Spinal cord (tissue), 10 donors: ENCODE measurements around the gene GNAI3. TPM values are rescaled to one million over a fixed set of nuclear protein-coding genes. Genes with fewer than 3 reads are reported as not detected.

Source experiments
- DNase-seq, 6 donors: peaks; one replicate each; pipeline versions ENCODE4 v3.0.0 to v3.0.0-alpha.2; 2013 to 2015; ENCODE audit warnings: low spot score in 6 of 6, low read depth in 4 of 6
- H3K27ac ChIP-seq: one replicate; pipeline ENCODE4 v1.5.1; 2013; ENCODE audit warnings: low read depth, low read length, control low read depth
- H3K27me3 ChIP-seq: one replicate; pipeline ENCODE4 v1.6.1; 2013; ENCODE audit warnings: low read length; ENCODE audit not compliant: control insufficient read depth, insufficient read depth
- H3K36me3 ChIP-seq: one replicate; pipeline ENCODE4 v1.6.1; 2013; ENCODE audit warnings: low read length; ENCODE audit not compliant: control insufficient read depth, insufficient read depth
- H3K4me1 ChIP-seq: one replicate; pipeline ENCODE4 v1.6.1; 2013; ENCODE audit warnings: low read length; ENCODE audit not compliant: control insufficient read depth, insufficient read depth
- H3K4me3 ChIP-seq: one replicate; pipeline ENCODE4 v1.5.1; 2013; ENCODE audit warnings: low read depth, low read length, control low read depth
- H3K9me3 ChIP-seq: one replicate; pipeline ENCODE4 v1.6.1; 2013; ENCODE audit warnings: low read length; ENCODE audit not compliant: control insufficient read depth, insufficient read depth
- WGBS: methylation state at CpG from one replicate; pipeline ENCODE4 v1.1.5; 2013; ENCODE audit warnings: missing lambda C conversion rate; ENCODE audit not compliant: insufficient coverage; 5-methylcytosine and 5-hydroxymethylcytosine counted together
- polyA plus RNA-seq, 2 donors: library from polyadenylated mRNA; unstranded; fragments of 120-200 nt; gene quantifications; one replicate each; pipeline ENCODE4 v1.2.1, GENCODE V29; 2013; ENCODE audit not compliant: insufficient read length in 2 of 2
- total RNA-seq, 2 donors: library from RNA; depleted of rRNA in 1 of 2; stranded (reverse); fragments of 120-200 nt in 1 of 2; fragments of >200 nt in 1 of 2; gene quantifications; one replicate each; pipeline versions ENCODE4 v1.2.3 to v1.2.4, GENCODE V29; 2013 to 2014
- donor health status: healthy.

Gene GNAI3
- total and polyA plus RNA-seq, 4 donors, result 8.4 to 13.0 (median 10.0) TPM

DNA sequence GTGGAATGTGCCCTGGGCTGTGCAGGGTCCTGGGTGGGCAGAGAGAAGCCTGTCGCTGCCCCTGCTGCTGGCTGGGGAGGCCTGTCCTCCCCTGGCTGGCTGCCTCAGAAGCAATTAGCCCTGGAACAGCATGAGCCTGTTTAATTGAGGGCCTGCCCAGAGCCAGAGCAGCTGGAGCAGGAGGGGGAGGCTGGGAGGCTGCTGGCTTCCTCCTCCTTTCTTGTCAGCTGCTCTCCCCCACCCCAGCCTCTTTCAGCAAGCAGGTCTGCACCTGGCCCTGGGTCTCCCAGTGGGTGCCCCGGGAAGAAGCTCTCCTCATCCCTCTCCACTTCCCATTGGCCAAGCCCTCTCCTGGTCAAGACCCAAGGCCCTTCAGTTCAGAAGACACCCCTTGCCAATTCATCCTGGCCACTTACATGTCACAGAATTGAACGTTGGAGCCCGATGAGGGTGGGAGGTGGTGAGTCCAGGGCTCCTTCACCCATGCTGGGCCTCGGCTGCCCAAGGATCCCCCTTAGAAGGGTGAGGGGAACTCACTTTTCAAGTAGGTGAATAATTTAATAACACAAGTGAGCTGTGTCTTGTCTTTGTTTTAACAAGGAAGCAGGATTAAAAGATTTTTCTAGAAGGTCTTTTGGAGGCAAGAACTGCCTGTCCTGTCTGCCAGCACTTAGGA, 84.4 kb downstream of the GNAI3 start:
- Histone ChIP-seq H3K27ac (peak overlapping the region; percentile 55), H3K4me1 (peaks cover 23% of the 10 kb centered on the region), H3K27me3 (no peaks in the 10 kb centered on the region), H3K36me3 (peaks cover 54% of the 10 kb centered on the region), H3K9me3 (no peaks in the 10 kb centered on the region), H3K4me3 (no peak overlapping the region)
- WGBS, result 13% methylated on average over 2 of the region's 5 CpGs
- DNase-seq, result peak in 3 of 6 donors; percentile 61 to 91 (median 84)

DNA sequence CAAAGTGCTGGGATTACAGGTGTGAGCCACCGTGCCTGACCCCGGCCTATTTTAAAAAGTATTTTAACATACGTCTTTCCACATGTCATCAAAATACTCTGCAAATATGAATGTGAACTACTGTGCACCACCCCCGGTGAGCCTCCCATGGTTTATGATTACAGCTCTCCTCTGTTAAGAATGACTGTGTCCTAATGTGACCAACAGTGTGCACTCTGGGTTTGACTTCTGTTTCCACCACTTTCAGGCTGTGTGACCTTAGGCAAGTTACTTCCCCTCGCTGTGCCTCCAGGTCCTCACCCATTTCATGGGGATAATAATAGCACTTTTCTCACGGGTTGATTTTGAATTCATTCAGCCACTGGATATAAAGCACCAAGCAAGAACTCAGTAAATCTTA, 85.9 kb downstream of the GNAI3 start:
- WGBS, result 87% methylated on average over 4 of the region's 6 CpGs
- H3K36me3 ChIP-seq, result peaks cover 43% of the 10 kb centered on the region
- no peaks in the 10 kb centered on the region for H3K9me3 ChIP-seq
- no peak overlapping the region for H3K4me3 ChIP-seq
- H3K27ac ChIP-seq, result no peak overlapping the region
- H3K4me1 ChIP-seq, result peaks cover 23% of the 10 kb centered on the region
- H3K27me3 ChIP-seq, result no peaks in the 10 kb centered on the region
- DNase-seq, result no peak

DNA sequence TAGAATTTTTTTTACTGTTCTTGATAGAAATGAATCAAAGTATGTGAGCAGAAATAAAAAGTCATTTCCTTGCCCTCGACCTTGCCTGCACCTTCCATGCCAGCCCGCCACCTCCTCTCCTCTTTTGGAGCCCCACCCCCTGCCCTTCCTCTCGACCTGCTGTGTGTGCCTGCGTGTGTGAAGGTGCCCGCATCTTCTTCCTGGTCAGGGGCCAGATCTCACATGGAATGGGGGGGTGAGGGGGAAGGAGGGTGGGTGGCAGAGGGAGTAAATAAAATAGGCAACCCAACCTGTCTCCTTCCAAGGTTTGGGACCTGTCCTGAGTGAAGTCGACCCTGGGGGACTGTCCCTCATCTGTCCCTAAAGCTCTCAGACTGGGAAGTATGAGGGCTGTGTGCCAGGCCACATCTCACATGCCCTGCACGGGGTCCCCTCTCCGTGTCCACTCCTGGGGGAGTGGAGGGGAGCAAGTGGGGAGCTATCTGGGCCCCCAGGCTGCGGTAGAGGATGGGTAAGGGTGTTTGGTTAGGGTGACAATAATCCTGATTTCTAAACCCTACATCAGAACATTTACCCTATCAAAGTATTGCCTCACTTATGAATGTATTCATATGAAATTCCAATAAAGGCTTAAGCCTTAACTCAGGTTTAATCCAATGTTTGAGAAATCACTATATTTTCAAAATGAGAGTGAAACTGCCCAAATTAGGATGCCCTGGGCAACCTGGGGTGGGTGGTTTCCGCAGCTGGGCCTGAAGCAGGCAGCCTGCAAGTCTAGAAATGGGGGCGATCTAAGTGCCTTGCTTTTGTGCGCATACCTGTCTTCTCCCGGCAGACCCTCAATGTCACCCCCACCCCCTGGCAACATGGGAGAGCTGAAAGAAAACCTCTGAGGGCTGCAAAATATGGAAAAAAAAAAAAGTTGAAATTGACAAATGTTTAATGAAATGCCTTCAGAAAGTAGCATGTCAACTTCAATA, 86.6 kb downstream of the GNAI3 start:
- no peak overlapping the region for H3K4me3 ChIP-seq
- H3K4me1 ChIP-seq, result peaks cover 24% of the 10 kb centered on the region
- no peak for DNase-seq
- no peaks in the 10 kb centered on the region for H3K27me3 ChIP-seq
- 87% methylated on average over 2 of the region's 13 CpGs for WGBS
- H3K36me3 ChIP-seq, result peaks cover 36% of the 10 kb centered on the region
- no peaks in the 10 kb centered on the region for H3K9me3 ChIP-seq
- no peak overlapping the region for H3K27ac ChIP-seq

DNA sequence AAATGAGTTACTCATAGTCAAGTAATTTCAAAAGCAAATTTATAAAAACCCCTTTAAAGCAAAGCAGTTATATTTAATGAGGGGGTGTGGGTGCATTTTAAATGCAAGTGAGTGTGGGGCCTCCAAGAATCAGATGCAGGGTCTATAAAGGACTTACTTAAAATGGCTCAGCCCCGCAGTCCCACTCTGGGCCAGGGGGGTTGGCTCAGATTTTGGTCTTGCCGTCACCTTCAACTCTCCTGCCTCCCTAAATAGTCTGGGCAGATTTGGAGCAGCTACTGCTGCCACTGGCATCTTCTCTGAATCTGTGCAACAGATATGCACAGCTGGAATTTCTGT, 87.4 kb downstream of the GNAI3 start:
- Histone ChIP-seq H3K9me3 (no peaks in the 10 kb centered on the region), H3K27ac (no peak overlapping the region), H3K4me3 (no peak overlapping the region), H3K27me3 (no peaks in the 10 kb centered on the region), H3K4me1 (peaks cover 32% of the 10 kb centered on the region), H3K36me3 (peaks cover 29% of the 10 kb centered on the region)
- 69% methylated on average over 2 of the region's 2 CpGs for WGBS
- no peak for DNase-seq

DNA sequence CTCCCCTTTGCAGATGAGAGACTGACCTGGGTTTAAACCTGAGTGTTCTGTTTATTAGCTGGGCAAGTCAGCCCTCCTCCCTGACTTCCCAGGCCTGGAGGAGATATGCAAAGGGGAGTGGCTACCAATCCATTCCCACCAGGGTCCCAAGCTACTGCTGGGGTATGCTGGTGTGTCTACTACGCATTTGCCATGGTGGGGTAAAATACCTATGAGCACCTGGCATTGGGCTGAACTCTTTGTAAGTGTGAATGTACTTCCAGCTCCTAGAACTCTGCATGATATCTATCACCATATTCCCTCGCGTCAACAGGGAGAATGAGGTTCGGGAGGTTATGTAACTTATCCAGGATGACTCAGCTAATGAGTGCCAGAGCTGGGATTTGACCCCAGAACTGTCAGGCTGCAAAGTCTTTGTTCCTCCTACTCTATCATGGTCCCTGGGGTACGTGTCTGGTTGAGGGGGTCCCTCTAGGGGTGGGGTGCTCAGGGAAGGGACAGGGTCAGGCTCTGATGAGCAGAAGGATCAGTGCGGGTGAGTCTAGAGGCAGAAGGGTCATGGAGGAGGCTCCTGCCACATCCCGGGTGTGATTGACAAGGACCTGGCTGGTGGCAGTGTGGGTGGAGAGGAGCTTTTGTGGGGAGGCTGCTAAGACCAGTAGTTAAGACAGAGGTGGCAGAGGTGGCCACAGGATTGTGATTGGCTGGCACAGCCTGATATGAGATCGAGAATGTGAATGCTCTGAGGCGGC, 88.0 kb downstream of the GNAI3 start:
- 63% methylated on average over 4 of the region's 9 CpGs for WGBS
- H3K27me3 ChIP-seq, result no peaks in the 10 kb centered on the region
- H3K9me3 ChIP-seq, result no peaks in the 10 kb centered on the region
- no peak for DNase-seq
- H3K4me3 ChIP-seq, result no peak overlapping the region
- peaks cover 23% of the 10 kb centered on the region for H3K36me3 ChIP-seq
- peaks cover 31% of the 10 kb centered on the region for H3K4me1 ChIP-seq
- no peak overlapping the region for H3K27ac ChIP-seq

DNA sequence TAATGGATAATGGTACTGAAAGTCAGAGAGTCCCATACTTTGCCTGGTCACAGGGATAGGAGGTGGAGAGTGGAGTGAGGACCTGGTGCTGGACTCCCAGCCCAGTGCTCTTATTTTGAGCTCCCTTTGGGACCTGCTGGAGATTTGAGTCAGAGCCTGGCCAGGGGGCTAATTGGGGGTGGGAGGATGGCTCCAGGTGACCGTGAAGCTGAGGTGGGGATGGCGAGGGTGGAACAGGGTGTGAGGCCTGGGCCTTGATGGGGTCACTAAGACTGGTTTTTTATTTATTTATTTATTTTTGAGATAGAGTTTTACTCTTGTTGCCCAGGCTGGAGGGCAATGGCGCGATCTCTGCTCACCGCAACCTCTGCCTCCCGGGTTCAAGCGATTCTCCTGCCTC, 89.0 kb downstream of the GNAI3 start:
- Histone ChIP-seq H3K27ac (no peak overlapping the region), H3K27me3 (no peaks in the 10 kb centered on the region), H3K36me3 (peaks cover 14% of the 10 kb centered on the region), H3K4me1 (peaks cover 20% of the 10 kb centered on the region), H3K9me3 (no peaks in the 10 kb centered on the region), H3K4me3 (no peak overlapping the region)
- no peak for DNase-seq
- WGBS, result 100% methylated on average over 2 of the region's 7 CpGs

DNA sequence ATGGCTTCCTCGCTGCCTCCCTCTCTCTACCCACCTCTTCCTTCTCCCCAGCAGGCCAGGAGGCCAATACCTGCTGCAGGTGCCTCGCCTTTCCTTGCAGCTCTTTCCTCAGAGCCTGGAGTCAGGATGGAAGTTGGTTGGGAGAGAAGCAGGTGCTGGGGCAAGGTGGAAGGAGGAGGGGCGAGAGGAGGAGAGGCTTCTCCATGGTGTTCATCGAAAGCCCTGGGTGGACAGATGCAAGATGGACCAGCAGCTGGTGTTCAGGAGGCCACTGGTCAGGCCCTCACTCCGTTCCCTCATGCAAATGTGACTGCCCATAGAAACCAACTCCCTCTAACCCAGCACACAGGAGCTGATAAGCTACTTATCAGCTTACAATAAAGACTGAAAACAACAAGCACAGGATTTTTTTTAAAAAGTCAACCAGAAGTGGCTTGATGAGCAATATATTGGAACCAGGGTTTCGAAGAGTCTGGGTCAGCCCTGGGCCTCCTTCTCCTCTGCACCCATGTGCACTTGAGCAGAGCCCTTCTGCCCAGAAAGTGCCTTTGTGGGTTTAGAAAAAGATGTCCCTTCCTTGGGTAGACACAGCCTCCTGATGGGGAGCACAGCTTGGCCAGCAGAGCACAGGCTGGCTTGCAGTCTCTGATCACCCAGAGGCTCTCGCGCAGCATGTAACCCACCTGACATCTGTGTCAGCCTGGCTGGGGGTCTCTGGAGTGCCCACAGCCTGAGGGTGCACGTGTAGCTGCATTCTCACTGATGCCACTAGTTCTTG, 90.8 kb downstream of the GNAI3 start:
- Histone ChIP-seq H3K9me3 (no peaks in the 10 kb centered on the region), H3K27me3 (peaks cover 3% of the 10 kb centered on the region), H3K27ac (no peak overlapping the region), H3K4me1 (peaks cover 21% of the 10 kb centered on the region), H3K36me3 (peaks cover 8% of the 10 kb centered on the region), H3K4me3 (no peak overlapping the region)
- DNase-seq, result no peak
- 84% methylated on average over 5 of the region's 9 CpGs for WGBS

DNA sequence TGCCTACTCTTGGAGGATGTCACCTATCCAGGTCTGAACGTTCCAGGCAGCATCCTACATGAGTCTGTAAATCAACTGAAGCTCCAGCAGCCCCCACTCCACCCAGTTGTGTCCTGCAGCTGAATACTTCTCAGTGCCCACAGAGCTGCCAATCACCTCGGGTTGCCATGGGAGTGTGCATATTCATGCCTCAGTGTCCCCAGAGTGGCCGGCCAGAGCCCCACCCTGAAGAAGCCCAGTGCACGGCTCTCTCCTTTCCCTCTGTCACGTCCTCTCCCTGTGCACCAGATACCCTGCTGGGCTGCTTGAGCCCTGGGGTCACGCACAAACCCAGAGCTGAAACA, 91.4 kb downstream of the GNAI3 start:
- DNase-seq, result no peak
- Histone ChIP-seq H3K27ac (no peak overlapping the region), H3K27me3 (peaks cover 3% of the 10 kb centered on the region), H3K4me1 (peaks cover 21% of the 10 kb centered on the region), H3K36me3 (peaks cover 7% of the 10 kb centered on the region), H3K9me3 (no peaks in the 10 kb centered on the region), H3K4me3 (no peak overlapping the region)
- 42% methylated on average over 3 of the region's 6 CpGs for WGBS

DNA sequence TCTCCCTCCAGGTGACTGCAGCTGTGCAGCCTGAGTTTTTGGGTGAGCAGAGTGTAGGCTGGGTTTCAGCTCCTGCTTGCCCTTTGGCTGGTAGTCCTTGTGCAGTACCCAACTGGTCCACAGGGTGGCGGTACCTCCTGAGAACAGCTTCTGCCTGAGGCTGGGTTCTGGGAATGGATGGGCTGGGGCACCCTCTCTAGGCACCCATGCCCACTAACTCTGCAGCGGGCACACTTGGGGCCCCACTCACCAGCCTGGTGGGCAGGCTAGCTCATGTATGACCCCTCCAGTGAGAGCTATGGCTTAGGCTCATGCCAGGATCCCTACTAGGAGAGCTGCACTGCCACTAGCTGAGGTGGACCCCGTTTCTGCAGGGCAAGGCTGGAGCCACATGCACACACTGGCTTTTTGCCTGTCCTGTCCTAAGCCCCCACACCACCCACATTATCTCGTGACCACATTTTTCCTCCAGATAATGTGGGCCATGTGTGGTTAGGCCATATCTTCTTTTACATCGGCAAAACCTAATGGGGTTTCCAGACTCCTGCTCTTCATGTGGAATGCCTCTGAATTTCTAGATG, 92.0 kb downstream of the GNAI3 start:
- peak in 2 of 6 donors; percentile 74 to 77 for DNase-seq
- Histone ChIP-seq H3K36me3 (peaks cover 4% of the 10 kb centered on the region), H3K4me1 (peaks cover 21% of the 10 kb centered on the region), H3K27me3 (peaks cover 3% of the 10 kb centered on the region), H3K9me3 (no peaks in the 10 kb centered on the region), H3K4me3 (no peak overlapping the region), H3K27ac (no peak overlapping the region)
- WGBS, result 56% methylated on average over 5 of the region's 5 CpGs
